ENCODE results near the gene TRIM29.

Gene TRIM29

GRCh38 chr11:120102050-120102863, 35.7 kb downstream of the TRIM29 start:
- TF ChIP-seq CTCF (IDR thresholded peaks at IDR 0.05; ENCODE audit: low read depth, low read length): no peak
- no peaks in the 10 kb centered on the region for H3K9me3 ChIP-seq
- DNase-seq: no peak
- peaks cover 12% of the 10 kb centered on the region for H3K4me1 ChIP-seq
- H3K36me3 ChIP-seq: no peaks in the 10 kb centered on the region
- no peak overlapping the region for H3K4me3 ChIP-seq (ENCODE audit: low read depth, low read length)
- H3K27me3 ChIP-seq: no peaks in the 10 kb centered on the region

DNA sequence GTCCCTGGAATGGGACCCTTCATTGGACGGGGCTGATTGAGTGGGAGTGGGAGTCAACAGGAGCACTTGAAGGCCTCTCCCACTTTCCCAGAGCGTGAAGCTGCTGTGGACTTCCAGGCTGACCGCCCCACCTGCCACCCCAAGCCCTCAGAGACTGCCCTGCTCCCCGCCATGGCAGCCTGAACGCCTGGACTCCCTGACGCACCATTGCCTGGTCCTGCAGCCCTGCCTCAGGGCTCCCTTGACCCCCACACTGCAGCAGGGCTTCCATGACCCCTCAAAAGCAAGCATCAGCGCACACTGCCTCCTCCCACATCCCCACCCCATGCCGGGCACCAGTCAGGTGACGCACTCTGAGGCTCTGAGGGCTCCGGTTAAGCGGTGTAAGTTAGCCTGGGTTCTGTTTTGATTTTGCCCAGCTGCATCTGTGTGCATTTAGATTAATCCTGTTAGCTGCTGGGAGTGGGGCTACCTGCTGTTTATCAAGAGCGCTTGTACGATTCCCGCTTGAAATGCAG, 39.4 kb downstream of the TRIM29 start:
- no peaks in the 10 kb centered on the region for H3K27me3 ChIP-seq
- DNase-seq: no peak
- no peak overlapping the region for H3K4me3 ChIP-seq (ENCODE audit: low read depth, low read length)
- TF ChIP-seq CTCF (IDR thresholded peaks at IDR 0.05; ENCODE audit: low read depth, low read length): no peak
- H3K4me1 ChIP-seq: no peaks in the 10 kb centered on the region
- H3K36me3 ChIP-seq: no peaks in the 10 kb centered on the region
- H3K9me3 ChIP-seq: no peaks in the 10 kb centered on the region

GRCh38 chr11:120097721-120098385, 40.1 kb downstream of the TRIM29 start:
- H3K36me3 ChIP-seq: no peaks in the 10 kb centered on the region
- no peak for TF ChIP-seq CTCF (IDR thresholded peaks at IDR 0.05; ENCODE audit: low read depth, low read length)
- no peak overlapping the region for H3K4me3 ChIP-seq (ENCODE audit: low read depth, low read length)
- no peaks in the 10 kb centered on the region for H3K27me3 ChIP-seq
- no peaks in the 10 kb centered on the region for H3K4me1 ChIP-seq
- DNase-seq: no peak
- H3K9me3 ChIP-seq: no peaks in the 10 kb centered on the region

- Histone ChIP-seq H3K9me3 (no peaks in the 10 kb centered on the region), H3K27me3 (no peaks in the 10 kb centered on the region), H3K4me3 (ENCODE audit: low read depth, low read length) (no peak overlapping the region), H3K4me1 (no peaks in the 10 kb centered on the region), H3K36me3 (no peaks in the 10 kb centered on the region)
- no peak for DNase-seq
- TF ChIP-seq CTCF (IDR thresholded peaks at IDR 0.05; ENCODE audit: low read depth, low read length): no peak
Measured at GRCh38 chr11:120096369-120097191, 41.3 kb downstream of the TRIM29 start.

DNA sequence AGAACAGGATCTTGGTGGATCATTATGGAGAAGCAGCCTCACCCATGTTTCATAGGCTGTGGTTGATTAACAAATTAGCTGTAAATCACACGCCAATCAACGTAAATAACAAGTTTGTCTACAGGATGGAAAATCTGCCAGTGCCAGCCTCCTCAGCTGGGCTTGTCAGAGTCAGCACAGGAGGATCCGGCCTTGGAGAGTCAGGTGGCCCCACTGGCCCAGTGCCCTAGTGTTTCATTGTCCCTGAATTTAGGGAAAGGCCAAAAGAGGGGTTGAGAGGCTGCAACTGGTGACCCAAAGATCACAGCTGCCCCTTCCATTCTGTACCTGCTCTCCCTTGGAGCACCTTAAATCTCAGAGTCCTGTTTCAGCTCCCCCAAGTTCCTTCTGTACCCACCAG, 42.4 kb downstream of the TRIM29 start:
- Histone ChIP-seq H3K36me3 (no peaks in the 10 kb centered on the region), H3K4me1 (no peaks in the 10 kb centered on the region), H3K27me3 (no peaks in the 10 kb centered on the region), H3K4me3 (ENCODE audit: low read depth, low read length) (no peak overlapping the region), H3K9me3 (no peaks in the 10 kb centered on the region)
- DNase-seq: no peak
- TF ChIP-seq CTCF (IDR thresholded peaks at IDR 0.05; ENCODE audit: low read depth, low read length): no peak

Data from BE2C (cell line).